Gastroesophageal sphincter (tissue), 3 donors: ENCODE data around the gene DICER1.

Source experiments
- EP300 ChIP-seq: sonication (generic); formaldehyde crosslinking; IDR thresholded peaks from one replicate; pipeline ENCODE4 v1.6.1; 2017; ENCODE audit warnings: antibody characterized with exemption, mild to moderate bottlenecking
- TF ChIP-seq, protein P1 (sequence below), 4 experiments: fragments of 200-600 bp in 2 of 4; fragments of 450-650 bp in 2 of 4; sonication (generic) in 1 of 4; IDR thresholded peaks; one replicate each; pipeline ENCODE4 v1.5.1; 2017 to 2019; ENCODE audit warnings: antibody characterized with exemption in 4 of 4, mild to moderate bottlenecking in 2 of 4, moderate library complexity in 2 of 4

DNA sequence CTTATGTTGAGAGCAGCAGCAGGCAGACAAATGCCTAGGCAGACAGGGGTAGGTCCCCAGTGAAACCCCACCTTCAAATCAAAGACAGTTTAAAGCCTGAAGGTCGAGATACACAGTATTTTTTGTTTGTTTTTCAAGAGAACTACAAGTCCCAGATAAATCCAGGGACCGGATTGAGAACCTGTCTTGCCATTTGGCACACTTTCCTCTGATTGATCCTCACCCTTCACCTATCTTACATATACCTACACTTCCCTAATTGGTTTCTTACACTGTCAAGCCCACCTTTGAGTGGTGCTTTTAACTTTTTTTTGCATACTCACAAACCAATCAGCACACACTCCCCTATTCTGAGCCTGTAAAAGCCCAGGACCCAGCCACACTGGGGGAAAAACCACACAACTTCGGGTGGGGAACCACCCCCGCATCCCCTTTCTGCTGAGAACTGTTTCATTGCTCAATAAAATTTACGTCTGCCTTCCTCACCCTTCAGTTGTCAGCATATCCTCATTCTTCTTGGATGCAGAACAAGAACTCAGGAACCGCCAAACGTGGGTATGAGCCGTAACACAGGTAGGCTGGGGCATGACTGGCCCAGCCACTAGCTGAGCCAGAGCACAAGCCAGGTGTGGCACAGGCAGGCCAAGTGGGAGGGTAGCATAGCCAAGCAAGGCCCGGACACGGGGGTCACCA is 11.1 kb downstream of the DICER1 start:
- TF ChIP-seq, protein P1, sequence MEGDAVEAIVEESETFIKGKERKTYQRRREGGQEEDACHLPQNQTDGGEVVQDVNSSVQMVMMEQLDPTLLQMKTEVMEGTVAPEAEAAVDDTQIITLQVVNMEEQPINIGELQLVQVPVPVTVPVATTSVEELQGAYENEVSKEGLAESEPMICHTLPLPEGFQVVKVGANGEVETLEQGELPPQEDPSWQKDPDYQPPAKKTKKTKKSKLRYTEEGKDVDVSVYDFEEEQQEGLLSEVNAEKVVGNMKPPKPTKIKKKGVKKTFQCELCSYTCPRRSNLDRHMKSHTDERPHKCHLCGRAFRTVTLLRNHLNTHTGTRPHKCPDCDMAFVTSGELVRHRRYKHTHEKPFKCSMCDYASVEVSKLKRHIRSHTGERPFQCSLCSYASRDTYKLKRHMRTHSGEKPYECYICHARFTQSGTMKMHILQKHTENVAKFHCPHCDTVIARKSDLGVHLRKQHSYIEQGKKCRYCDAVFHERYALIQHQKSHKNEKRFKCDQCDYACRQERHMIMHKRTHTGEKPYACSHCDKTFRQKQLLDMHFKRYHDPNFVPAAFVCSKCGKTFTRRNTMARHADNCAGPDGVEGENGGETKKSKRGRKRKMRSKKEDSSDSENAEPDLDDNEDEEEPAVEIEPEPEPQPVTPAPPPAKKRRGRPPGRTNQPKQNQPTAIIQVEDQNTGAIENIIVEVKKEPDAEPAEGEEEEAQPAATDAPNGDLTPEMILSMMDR (IDR thresholded peaks at IDR 0.05), result no peak
- no peak for TF ChIP-seq EP300
